Left colon (tissue), 2 donors: ENCODE results near the gene FAM174B. TPM values are rescaled to one million over a fixed set of nuclear protein-coding genes. Genes with fewer than 3 reads are reported as not detected.

Source experiments
- ATAC-seq: fragments of 200-7000 bp; cut with Tn5 transposase; one replicate; pipeline ENCODE4 v1.9.1; 2020; ENCODE audit warnings: mild to moderate bottlenecking, moderate library complexity
- DNase-seq, 2 donors: peaks; one replicate each; pipeline ENCODE4 v3.0.0-alpha.2; 2020
- intact Hi-C, 2 donors: fragments of 100-400 bp; cut with DNase I in 1 of 2; cut with micrococcal nuclease in 1 of 2; formaldehyde crosslinking; loops; one replicate each; pipeline versions ENCODE4 v1.11.2 to v1.14.0; 2022; cut with DNase I, micrococcal nuclease
- total RNA-seq, 2 donors: library from RNA; stranded (reverse); fragmentation: NEBNext Ultra II Directional; extraction: Animal tissue kit (Norgen Biotek cat#: 25700); gene quantifications; one replicate each; pipeline ENCODE4 v1.2.1, GENCODE V29; 2021
- donor health status: DM: no; HTN: no; CAD: no.
- donor health status: DM: yes; HTN: yes; CAD: no.

Gene FAM174B
- total RNA-seq, 2 donors from 2014 or later: 29.5 to 32.4 TPM

- intact Hi-C loops: no loop called here
- DNase-seq (no peak), ATAC-seq (no peak)
Observed at GRCh38 chr15:92667970-92668485, 12.5 kb upstream of the FAM174B start.

DNA sequence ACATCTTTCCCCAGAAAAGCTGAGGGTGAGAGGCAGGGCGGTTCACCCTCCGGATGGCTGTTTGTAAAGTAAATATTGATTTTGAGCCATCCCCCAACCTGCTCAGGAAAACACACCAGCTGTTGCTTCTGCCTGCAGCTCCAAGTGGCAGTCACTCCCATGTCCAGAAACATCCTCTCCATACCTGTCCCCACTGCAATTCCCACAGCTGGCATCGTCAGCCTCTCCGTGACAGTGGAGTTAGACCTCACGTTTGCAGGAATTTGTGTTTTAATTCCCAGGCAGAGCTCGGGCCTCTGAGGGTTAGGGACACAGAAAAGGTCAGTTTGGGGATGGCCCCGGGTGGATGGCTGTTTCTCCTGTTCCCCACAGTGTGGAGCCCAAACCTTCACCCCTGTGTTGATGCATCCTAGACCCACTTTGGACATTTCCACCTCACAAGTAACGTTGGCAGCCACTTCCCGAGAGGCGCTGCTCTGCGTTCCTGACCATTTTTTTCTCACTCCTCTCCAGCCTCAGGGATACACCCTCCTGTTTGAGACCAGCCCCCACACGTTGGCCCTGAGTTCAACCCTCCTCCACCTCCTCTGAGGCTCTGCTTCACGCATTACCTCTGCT is 11.8 kb upstream of the FAM174B start:
- peak; percentile 89 for ATAC-seq
- peak in 1 of 2 donors; percentile 21 for DNase-seq
- intact Hi-C loops: no loop called here

- peak in 1 of 2 donors; percentile 33 for DNase-seq
- ATAC-seq: peak; percentile 59
- intact Hi-C loops: no loop called here
Observed at GRCh38 chr15:92666780-92667179, 11.2 kb upstream of the FAM174B start.

DNA sequence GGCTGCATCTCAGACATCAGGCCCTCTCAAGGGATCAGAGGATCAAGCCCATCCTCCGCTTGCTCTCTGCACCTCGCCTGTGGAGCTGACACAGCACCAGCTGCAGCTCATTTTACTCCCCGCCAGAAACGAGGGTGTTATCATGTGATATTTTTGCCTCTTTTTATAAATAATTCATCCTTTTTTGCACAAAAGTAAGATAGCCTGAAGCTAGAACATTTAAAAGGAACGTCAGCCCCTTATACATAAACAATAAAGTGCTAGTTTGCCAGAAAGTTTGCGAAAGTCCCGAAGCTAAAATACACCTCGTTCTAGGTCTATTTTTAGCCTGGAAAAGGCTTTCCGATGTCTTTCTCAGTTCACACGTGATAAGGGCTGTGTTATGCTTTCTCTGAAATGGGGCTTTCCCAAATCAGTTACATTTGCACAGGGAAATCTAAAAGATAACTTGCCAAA is 9.6 kb upstream of the FAM174B start:
- intact Hi-C loops: no loop called here
- ATAC-seq (no peak), DNase-seq (no peak)

GRCh38 chr15:92664178-92664900 is 8.8 kb upstream of the FAM174B start:
- intact Hi-C loops: no loop called here
- ATAC-seq (peak; percentile 58), DNase-seq (no peak)

- ATAC-seq: no peak
- no peak for DNase-seq
- intact Hi-C loops: no loop called here
Observed at GRCh38 chr15:92663250-92663951, 7.8 kb upstream of the FAM174B start.

GRCh38 chr15:92662762-92663161 is 7.2 kb upstream of the FAM174B start:
- DNase-seq (no peak), ATAC-seq (no peak)
- intact Hi-C loops: no loop called here

- DNase-seq (no peak), ATAC-seq (no peak)
- intact Hi-C loops: no loop called here
Observed at GRCh38 chr15:92661956-92662355, 6.4 kb upstream of the FAM174B start.

- intact Hi-C loops: no loop called here
- DNase-seq: no peak
- ATAC-seq: no peak
Observed at GRCh38 chr15:92661069-92661468, 5.5 kb upstream of the FAM174B start.

GRCh38 chr15:92657486-92657885 is 1.9 kb upstream of the FAM174B start:
- DNase-seq (no peak), ATAC-seq (no peak)
- intact Hi-C loops: no loop called here

GRCh38 chr15:92656089-92656488 is 514 bp upstream of the FAM174B start:
- ATAC-seq: no peak
- DNase-seq: no peak
- intact Hi-C loops: no loop called here

- ATAC-seq: no peak
- no peak for DNase-seq
- intact Hi-C loops: no loop called here
Observed at GRCh38 chr15:92654662-92655061, 913 bp downstream of the FAM174B start.

DNA sequence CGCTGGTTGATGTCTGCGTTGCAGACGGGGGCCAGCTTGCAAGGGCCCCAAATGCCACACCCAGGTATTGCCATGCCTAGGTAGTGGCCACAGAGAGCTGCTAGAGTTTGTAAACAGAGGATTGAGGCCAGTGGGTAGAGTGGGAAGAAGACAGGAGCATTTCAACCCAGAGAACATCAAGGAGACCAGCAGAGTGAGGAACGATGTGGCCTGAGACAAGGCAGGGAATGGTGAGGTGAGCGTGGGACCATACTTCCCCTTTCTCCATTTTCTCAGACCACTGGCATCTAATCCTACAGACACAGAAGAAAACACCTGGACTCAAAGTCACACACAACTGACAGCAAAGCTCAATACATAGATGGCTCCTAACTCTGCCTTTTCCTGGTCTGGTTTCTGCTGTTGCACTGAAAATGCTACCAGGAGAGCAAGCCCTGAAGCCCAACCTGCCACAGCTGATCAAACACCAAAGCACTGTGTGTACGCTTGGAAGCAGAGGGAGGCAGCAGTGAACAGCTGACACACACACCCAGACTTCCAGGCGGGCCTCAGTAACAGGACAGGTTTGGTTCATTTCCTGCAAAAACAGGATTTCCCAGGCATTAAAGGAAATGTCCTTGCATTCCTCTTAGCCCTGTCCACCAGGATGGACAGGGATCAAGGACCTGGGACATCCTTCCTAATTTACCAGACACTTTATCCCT is 1.6 kb downstream of the FAM174B start:
- DNase-seq (peak; percentile 50 to 67), ATAC-seq (peak; percentile 84)
- intact Hi-C loops: no loop called here

DNA sequence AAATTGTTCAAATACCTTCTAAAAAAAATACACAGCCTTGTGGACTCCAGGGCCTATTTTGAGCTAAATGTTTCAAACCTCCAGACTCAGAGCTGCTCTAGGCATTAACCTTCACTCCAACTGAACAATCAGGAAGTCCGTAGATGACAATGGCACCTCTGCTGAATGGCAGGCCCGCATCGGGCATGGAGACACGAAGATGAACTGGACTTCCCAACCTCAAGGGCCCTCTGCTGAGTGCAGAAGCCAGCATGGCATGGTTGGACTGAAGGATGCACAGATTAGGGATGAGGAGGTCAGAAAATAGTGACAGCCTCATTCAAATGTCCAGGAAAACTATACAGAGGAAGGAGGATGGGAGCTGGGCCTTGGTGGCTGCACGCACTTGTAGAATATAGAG is 2.2 kb downstream of the FAM174B start:
- intact Hi-C loops: no loop called here
- no peak for ATAC-seq
- no peak for DNase-seq

DNA sequence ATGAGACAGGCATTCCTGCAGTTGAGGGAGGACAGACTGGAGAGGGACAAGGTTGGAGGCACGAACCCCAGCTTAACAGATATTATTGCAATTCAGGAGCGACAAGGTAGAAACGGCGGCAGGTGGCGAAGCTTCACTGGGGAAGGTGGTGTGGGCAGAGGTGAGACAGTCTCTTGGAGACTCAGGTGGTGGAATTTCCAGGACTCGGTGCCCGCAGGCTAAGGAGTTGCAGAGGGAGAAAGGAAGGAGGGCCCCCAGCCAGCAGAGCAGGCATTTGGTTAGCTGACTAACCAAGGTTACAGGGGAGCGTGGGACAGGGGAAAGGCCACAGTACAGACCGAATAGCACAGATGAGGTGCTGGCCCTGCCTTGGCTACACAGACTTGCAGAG is 3.0 kb downstream of the FAM174B start:
- ATAC-seq (no peak), DNase-seq (no peak)
- intact Hi-C loops: no loop called here

DNA sequence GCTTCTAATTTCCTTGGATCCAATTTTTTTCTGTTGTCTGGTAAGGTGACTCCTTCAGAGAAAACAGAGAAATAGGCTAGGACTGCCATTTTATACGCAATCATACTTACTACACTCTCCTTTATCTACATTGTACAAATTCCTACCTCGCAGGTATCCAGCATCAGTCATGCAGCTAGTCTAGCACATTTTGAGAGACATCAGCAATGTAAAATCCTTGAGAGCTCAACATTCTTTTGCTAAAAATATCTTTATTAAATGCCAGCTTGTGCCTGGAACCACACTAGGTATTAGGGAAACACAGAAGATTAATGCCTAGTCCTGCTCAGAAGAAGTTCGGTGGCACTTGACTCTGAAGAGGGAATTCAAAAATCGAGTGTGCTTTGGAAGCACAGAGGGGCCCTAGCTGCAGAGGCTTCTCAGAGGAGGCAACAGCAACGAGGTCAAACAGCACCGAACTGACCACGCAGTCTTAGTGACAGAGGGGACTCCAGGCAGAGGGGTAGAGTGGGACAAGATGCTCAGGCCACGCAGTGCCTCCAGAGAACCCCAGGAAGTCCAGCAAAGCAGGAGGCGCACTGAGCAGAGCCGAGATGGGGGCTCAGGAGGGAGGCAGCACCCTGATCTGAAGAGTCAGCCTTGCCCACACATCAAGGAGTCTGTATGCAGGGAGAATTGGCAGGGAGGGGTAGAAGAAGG is 3.5 kb downstream of the FAM174B start:
- no peak for ATAC-seq
- no peak for DNase-seq
- intact Hi-C loops: no loop called here

- DNase-seq (no peak), ATAC-seq (no peak)
- intact Hi-C loops: no loop called here
Observed at GRCh38 chr15:92650966-92651365, 4.6 kb downstream of the FAM174B start.

GRCh38 chr15:92650256-92650655 is 5.3 kb downstream of the FAM174B start:
- intact Hi-C loops: no loop called here
- ATAC-seq (no peak), DNase-seq (no peak)
